CD4-positive, alpha-beta T cell treated with Interleukin-1 beta for 1 hour (primary cell): Measurements from ENCODE around the gene FDX2.

ENCODE experiments used
- DNase-seq, 2 donors: peaks; one replicate each; pipeline ENCODE4 v3.0.0-alpha.2; 2020 to 2022

The FDX2 gene

DNA sequence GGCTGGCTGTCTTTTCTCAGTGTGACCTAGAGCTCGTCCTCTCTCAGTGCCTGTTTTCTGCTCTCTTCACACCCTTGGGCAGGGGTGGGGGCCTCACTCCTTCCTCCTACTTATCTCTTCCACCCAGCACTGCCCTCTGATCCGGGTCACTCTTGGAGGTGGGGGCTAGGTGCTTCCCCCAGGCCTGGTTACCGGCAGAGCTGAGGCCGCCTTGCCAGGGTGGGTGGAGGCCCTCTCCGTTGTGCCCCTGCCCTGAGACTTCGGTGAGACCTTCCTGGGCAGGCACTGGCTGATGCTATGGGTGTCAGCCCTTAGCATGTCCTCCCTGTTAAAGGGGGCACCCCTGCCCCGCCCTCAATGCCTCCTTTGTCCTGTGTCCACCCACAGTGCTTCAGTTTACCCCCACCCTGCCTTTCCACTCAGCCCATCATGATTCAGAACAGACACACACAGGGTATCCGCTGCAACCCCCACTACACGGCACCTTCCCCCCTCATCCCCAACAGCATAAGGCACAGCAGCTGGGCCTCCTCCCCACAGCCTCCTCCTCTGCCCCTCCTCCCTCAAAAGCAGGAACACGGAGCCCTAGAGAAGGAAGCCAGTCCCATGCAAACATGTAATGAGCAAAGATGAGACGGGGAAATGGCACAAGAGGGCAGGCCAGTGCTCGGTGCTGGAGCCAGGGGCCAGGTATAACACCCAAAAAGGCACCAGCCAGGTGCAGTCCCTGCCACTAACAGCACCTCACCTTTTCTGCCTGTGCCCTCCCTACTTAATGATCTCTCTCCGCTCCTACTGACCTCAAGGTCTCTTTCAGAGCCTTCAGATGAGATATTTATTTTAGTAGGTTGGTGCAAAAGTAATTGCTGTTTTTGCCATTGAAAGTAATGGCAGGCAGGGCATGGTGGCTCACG is 16.0 kb downstream of the FDX2 start:
- DNase-seq, result no peak

GRCh38 chr19:10295847-10296591 is 19.8 kb downstream of the FDX2 start:
- no peak for DNase-seq

- peak; percentile 83 to 84 for DNase-seq
Measured at GRCh38 chr19:10295305-10295846, 20.4 kb downstream of the FDX2 start.

- no peak for DNase-seq
Measured at GRCh38 chr19:10294368-10294697, 21.5 kb downstream of the FDX2 start.

DNA sequence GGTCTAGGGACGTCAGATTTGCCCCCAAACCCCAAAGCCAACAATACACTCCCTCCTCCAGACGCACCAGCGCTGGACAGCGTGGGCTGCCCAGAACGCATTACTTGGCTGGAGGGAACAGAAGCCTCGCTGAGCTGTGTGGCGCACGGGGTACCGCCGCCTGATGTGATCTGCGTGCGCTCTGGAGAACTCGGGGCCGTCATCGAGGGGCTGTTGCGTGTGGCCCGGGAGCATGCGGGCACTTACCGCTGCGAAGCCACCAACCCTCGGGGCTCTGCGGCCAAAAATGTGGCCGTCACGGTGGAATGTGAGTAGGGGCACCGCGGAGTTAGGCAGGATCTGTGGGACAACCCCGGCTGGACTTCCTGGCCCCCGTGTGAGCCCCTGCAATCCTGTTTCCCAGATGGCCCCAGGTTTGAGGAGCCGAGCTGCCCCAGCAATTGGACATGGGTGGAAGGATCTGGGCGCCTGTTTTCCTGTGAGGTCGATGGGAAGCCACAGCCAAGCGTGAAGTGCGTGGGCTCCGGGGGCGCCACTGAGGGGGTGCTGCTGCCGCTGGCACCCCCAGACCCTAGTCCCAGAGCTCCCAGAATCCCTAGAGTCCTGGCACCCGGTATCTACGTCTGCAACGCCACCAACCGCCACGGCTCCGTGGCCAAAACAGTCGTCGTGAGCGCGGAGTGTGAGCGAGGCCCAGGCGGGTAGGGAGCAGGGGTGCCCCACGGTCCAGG is 22.0 kb downstream of the FDX2 start:
- DNase-seq, result no peak

DNA sequence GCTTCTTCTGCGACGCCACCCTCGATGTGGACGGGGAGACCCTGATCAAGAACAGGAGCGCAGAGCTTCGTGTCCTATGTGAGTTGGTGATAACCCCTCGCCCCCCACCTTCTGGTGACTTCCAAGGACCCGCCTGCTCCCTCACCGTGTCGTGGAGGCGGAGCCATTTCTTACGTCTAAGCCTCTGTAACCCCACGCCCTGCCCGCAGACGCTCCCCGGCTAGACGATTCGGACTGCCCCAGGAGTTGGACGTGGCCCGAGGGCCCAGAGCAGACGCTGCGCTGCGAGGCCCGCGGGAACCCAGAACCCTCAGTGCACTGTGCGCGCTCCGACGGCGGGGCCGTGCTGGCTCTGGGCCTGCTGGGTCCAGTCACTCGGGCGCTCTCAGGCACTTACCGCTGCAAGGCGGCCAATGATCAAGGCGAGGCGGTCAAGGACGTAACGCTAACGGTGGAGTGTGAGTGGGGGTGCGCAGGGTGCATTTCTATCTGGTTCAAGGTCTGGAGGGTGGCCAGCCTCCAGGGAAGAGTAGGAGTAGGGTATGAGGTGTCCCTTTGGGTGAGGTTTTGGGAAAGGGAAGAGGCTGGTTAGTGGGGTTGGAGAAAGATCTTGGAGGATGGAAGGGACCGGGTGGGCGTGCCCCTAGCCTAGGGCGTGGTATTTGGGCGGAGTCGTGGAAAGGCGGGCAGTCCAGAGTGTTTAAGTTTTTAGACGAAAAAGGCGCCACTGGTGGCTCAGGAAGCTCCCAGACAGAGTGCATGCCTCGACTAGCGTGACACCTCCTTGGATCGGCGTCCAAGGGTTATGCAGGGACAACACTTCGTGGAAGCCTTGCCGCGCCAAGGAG is 22.8 kb downstream of the FDX2 start:
- no peak for DNase-seq

DNA sequence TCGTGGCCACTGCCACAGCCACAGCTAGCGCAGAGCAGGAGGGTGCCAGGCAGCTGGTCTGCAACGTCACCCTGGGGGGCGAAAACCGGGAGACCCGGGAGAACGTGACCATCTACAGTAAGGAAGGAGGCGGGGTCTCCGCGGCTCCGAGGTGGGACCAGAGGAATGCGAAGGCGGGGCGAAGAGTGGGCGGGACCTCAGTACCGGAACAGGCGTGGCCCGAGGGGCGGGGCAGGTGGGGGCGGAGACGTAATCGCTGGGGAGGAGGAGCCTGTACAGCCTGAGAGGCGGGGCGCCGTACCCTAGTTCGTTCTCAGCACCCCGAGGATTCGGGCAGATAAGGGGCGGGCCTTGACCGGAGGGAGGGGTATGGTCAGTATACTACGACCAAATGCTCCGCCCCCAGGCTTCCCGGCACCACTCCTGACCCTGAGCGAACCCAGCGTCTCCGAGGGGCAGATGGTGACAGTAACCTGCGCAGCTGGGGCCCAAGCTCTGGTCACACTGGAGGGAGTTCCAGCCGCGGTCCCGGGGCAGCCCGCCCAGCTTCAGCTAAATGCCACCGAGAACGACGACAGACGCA is 23.5 kb downstream of the FDX2 start:
- peak; percentile 75 to 76 for DNase-seq

- DNase-seq, result no peak
Measured at GRCh38 chr19:10291554-10292205, 24.1 kb downstream of the FDX2 start.

- peak; percentile 62 to 69 for DNase-seq
Measured at GRCh38 chr19:10290876-10291553, 24.8 kb downstream of the FDX2 start.

- no peak for DNase-seq
Measured at GRCh38 chr19:10290357-10290875, 25.4 kb downstream of the FDX2 start.

DNA sequence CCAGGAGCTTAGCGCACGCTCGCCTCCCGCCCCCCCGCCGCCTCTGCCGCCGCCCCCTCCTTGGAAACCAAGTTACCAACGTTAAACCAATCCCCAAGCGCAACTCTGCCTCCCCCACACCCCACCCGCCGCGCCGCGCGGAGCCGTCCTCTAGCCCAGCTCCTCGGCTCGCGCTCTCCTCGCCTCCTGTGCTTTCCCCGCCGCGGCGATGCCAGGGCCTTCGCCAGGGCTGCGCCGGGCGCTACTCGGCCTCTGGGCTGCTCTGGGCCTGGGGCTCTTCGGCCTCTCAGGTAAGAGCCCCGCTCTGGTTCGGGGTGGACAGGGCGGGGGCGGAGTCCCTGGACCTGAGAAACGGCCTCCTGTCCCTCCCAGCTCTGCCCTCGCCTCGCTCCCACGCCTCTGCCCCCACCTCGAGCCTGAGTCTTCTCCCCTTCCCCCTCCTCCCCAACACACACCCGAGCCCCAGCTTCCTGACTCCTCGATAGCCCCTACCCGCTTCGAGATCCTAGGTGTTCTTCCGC is 25.9 kb downstream of the FDX2 start, which contains the start of gene ICAM5:
Gene ICAM5 (plus strand): TSS at position 117 of the 521 bp plus-strand sequence. CDS start 92 bp downstream, at position 209.
- DNase-seq, result peak in 1 of 2 donors; percentile 39

DNA sequence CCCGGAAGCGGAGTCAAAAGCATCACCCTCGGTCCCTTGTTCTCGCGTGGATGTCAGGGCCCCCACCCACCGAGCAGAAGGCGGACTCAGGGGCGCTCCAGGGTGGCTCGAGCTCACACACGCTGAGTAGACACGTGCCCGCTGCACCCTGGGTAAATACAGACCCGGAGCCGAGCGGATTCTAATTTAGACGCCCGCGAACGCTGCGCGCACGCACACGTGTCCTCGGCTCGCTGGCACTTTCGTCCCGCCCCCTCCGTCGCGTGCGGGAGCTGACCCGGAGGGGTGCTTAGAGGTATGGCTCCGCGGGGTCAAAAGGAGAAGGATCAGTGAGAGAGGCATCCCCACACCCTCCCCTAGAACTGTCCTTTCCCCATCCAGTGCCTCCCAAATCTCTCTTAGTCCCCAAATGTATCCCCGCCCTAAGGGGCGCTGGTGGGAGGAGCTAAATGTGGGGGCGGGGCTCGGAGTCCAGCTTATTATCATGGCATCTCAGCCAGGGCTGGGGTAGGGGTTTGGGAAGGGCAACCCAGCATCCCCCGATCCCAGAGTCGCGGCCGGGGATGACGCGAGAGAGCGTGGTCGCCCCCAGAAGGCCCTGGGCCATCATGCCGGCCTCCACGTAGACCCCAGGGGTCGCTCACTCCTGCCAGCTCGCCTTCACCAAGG is 26.5 kb downstream of the FDX2 start:
- peak; percentile 66 for DNase-seq

- DNase-seq, result peak; percentile 42 to 48
Measured at GRCh38 chr19:10288662-10289166, 27.1 kb downstream of the FDX2 start.

- peak; percentile 45 to 47 for DNase-seq
Measured at GRCh38 chr19:10286803-10287737, 28.7 kb downstream of the FDX2 start, which contains the start of gene ICAM4. ICAM4 (plus strand) TSS chr19:10286955; CDS start chr19:10287013, 58 bp downstream.

GRCh38 chr19:10285393-10285792 is 30.4 kb downstream of the FDX2 start:
- DNase-seq, result no peak

GRCh38 chr19:10284960-10285278 is 30.9 kb downstream of the FDX2 start:
- no peak for DNase-seq

GRCh38 chr19:10284065-10284959 is 31.5 kb downstream of the FDX2 start:
- DNase-seq, result no peak
